IPS DF 4.7 (cell line): Measurements from ENCODE around the gene HJURP.

Experiments used
- DNase-seq: peaks from one replicate; pipeline ENCODE4 v3.0.0-alpha.2; 2013; ENCODE audit warnings: low spot score; ENCODE audit errors: extremely low read depth

HJURP gene

GRCh38 chr2:233793465-233794127 is 60.7 kb downstream of the HJURP start:
- no peak for DNase-seq

- DNase-seq: no peak
Measured at GRCh38 chr2:233792720-233793119, 61.6 kb downstream of the HJURP start.

- DNase-seq: no peak
Measured at GRCh38 chr2:233791883-233792329, 62.4 kb downstream of the HJURP start.

DNA sequence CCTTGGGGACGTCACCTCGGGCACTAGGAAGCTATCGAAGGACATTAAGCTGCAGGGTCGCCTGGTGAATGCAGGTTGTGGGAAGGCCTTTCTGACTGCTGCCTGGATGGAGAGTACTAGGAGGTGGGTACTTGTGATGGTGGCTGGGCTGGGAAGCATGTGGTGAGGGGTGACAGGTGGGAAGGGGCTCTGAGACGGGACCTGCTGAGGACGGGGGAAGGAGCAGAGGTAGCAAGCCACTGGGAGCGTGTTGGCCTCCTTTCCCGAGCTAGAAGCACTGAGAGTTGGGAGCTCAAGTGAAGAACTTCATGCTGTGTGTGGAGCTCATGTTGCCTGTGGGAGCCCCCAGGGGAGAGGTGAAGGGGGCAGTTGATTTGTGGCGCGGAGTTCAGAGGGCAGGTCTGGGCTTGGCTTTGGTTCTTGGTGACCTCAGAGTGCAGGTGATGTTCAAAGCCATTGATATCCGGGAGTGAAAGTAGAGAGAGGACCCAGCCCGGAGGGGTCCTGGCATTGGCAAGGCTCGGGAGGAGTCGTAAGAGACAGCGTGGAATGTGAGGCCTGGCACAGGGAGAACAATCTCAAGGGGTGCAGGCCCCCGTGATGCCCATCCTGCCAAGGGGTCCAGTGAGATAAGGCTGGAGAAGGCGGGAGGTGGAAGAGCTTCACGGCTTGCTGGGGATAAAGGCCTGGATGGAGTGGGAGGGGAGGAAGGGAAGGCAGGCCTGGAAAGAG is 63.0 kb downstream of the HJURP start:
- DNase-seq: no peak

GRCh38 chr2:233789554-233789953 is 64.8 kb downstream of the HJURP start:
- no peak for DNase-seq
